Measurements from ENCODE around the gene DDX31. TPM values are rescaled to one million over a fixed set of nuclear protein-coding genes. Genes with fewer than 3 reads are reported as not detected.

Gene DDX31
- total RNA-seq, 2 donors from 2014 or later: 6.8 to 6.9 TPM

GRCh38 chr9:132679946-132680625 lies 10.3 kb upstream of the DDX31 start:
- no peak for DNase-seq (ENCODE audit: low spot score)
- intact Hi-C loops (cut with DNase I): loop anchor here in 1 of 2 donors (10.0 kb wide), 1 partner anchor 115 kb away; no protein-coding TSS in a partner anchor

GRCh38 chr9:132677976-132678375 lies 8.2 kb upstream of the DDX31 start:
- DNase-seq (ENCODE audit: low spot score): no peak
- intact Hi-C loops (cut with DNase I): loop anchor here in 1 of 2 donors (10.0 kb wide), 1 partner anchor 117 kb away; no protein-coding TSS in a partner anchor

DNA sequence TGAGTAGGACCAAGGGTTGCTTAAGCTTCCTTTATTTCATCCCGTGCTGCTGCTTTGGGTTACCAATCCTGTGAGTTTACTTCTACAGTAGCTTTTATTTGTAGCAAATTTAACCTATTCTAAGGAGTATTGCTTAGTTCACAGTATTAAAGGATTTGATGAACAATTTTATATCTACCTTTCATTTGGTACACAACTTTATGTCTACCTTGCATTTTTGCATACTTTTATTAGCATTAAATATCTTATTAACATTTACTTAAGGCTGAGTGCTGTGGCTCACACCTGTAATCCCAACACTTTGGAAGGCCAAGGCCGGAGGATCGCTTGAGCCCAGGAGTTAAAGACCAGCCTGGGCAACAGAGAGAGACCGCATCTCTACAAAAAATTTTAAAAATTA lies 4.7 kb upstream of the DDX31 start:
- DNase-seq (ENCODE audit: low spot score): no peak
- intact Hi-C loops (cut with DNase I): loop anchor here in 1 of 2 donors (10.0 kb wide), 1 partner anchor 120 kb away; no protein-coding TSS in a partner anchor

GRCh38 chr9:132673355-132673754 lies 3.6 kb upstream of the DDX31 start:
- DNase-seq (ENCODE audit: low spot score): no peak
- intact Hi-C loops (cut with DNase I): loop anchor here in 1 of 2 donors (10.0 kb wide), 1 partner anchor 121 kb away; no protein-coding TSS in a partner anchor

GRCh38 chr9:132672413-132672690 lies 2.6 kb upstream of the DDX31 start:
- no peak for DNase-seq (ENCODE audit: low spot score)
- intact Hi-C loops (cut with DNase I): loop anchor here in 1 of 2 donors (10.0 kb wide), 1 partner anchor 122 kb away; no protein-coding TSS in a partner anchor

GRCh38 chr9:132671620-132672412 lies 2.0 kb upstream of the DDX31 start:
- intact Hi-C loops (cut with DNase I): loop anchor here in 1 of 2 donors (10.0 kb wide), 1 partner anchor 123 kb away; no protein-coding TSS in a partner anchor
- no peak for DNase-seq (ENCODE audit: low spot score)

GRCh38 chr9:132670457-132671391 lies 941 bp upstream of the DDX31 start, which contains the start of gene GTF3C4:
GTF3C4 (plus strand) TSS chr9:132670464; CDS start chr9:132670599, 135 bp downstream.
- peak; percentile 95 for DNase-seq (ENCODE audit: low spot score)
- intact Hi-C loops (cut with DNase I): loop anchor here in 1 of 2 donors (10.0 kb wide), 1 partner anchor 124 kb away; no protein-coding TSS in a partner anchor

DNA sequence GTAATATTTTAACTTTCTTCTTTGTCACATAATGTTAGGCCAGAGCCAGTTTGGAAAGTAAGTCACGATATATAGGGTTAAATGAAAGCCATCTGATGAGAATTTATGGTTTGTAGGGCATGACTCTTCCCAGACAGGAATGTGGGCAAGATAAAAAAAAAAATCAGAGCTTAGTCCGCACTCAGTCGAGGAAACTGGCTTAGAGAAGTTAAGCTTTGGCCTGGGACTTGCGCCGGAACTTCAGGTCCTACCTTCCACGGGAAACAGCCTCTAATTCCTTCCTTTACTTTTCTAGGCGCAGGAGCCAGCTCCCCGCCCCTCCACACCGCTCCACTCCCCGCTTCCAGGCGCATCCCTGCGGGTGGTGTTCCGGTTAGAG lies 475 bp downstream of the DDX31 start:
- no peak for DNase-seq (ENCODE audit: low spot score)
- intact Hi-C loops (cut with DNase I): no loop called here

- intact Hi-C loops (cut with DNase I): no loop called here
- DNase-seq (ENCODE audit: low spot score): no peak
These were observed 5.9 kb downstream of the DDX31 start for GRCh38 chr9:132663851-132664250.

GRCh38 chr9:132663117-132663516 lies 6.7 kb downstream of the DDX31 start:
- DNase-seq (ENCODE audit: low spot score): no peak
- intact Hi-C loops (cut with DNase I): no loop called here

DNA sequence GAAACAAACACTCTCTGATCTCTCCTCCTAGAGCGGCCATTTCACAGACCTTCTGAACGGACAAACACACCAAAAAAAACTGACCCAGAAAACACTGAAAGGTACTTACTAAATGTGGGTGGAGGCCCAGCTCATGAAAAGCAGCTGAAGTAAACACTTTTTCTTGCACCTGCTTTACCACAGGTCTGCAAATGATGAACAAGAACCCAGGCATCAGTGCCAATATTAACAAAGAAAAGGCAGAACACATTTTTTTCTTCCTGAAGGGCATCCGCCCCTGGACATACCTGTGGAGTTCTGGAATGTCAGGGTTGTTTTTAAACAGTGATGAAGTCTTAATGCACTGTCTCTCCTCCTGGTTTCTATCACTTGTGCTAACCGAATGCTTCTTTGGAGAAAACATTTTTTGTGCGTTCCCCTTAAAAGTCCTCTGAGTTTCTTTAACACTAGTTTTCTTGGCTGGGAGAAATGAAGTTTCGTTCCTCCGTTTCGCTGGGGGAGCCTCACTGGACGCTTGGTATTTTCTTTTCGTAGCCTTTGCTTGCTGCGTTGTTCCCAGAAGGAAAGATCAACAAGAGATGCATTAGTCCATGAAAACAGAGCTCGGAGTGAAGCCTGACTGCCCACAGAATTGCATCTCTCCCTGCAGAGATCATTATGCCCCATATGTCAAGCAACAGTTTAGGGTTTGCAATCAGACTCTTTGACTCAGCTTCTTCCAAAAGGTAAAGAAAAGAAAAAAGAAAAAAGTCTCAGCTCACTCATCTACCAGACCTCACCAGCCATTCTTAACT lies 7.4 kb downstream of the DDX31 start:
- intact Hi-C loops (cut with DNase I): no loop called here
- no peak for DNase-seq (ENCODE audit: low spot score)

DNA sequence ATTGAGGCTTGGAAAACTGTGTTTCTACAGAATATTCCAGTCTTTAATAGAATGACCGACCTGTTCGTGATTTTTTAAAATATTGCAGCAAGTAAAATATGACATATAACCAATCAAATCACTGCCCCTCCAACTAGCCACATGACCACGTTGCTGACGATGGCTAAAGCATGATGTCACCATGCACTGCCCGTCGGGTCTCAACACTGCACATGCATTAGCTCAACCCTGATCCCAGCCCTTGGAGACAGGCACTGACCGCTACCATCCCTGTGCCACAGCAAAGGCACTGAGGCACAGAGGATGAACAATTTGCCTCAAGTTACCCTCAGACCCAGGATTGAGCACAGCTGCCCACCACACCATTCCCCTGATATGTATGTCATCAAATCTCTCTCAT lies 13.5 kb downstream of the DDX31 start:
- intact Hi-C loops (cut with DNase I): no loop called here
- no peak for DNase-seq (ENCODE audit: low spot score)

DNA sequence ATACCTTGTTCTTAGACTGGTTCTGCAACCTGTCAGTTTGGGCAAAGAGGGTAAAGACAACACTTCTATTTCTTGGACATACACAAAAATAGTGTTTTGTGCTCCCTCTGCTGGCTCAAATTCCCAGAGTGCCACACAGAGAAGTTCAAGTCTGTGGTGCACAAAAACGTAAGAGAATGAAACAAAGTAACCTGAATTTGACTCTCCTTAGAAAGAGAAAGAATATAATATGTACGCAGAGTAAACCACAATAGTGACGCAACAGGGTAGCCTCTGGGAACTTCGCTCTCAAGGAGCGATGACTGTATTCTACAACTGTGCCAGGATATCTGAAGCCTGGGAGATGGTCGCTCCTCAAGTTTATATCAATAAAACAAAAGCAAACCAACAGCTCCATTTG lies 18.5 kb downstream of the DDX31 start:
- intact Hi-C loops (cut with DNase I): no loop called here
- no peak for DNase-seq (ENCODE audit: low spot score)

DNA sequence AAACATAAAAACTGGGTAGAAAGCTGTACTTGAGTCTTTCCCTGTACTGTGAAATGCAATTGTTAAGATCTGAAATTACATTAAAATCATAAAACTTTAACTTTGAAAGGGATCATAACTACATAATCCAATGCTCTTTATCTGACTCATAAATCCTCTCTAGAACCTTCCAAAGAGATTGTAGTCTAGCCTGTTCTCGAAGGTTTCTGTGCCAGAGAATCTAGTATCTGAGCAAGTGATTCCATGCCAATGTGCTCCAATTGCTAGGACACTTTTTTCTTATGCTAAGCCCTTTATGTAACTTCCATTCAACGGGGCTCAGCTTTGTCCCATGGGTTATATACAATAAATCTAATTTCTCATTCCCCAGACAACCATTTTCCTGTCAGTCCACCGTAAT lies 21.1 kb downstream of the DDX31 start:
- intact Hi-C loops (cut with DNase I): no loop called here
- no peak for DNase-seq (ENCODE audit: low spot score)

DNA sequence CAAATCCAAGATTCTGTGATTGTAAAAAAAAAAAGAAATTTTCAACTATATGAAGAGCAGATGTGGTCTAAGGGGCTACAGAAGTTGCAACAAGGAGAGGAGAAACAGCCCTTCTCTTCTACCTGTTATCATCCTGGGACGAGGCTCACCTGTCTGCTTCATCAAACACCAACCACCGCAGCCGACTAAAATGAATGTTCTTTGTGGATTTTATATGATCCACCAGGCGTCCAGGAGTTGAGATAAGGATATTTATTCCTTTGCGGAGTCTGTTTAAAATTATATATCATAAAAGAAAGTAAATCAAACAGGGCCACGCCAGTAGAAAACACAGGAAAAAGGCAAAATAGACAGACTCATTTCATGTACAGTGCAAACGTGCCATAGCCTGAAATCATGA lies 21.5 kb downstream of the DDX31 start:
- no peak for DNase-seq (ENCODE audit: low spot score)
- intact Hi-C loops (cut with DNase I): no loop called here

DNA sequence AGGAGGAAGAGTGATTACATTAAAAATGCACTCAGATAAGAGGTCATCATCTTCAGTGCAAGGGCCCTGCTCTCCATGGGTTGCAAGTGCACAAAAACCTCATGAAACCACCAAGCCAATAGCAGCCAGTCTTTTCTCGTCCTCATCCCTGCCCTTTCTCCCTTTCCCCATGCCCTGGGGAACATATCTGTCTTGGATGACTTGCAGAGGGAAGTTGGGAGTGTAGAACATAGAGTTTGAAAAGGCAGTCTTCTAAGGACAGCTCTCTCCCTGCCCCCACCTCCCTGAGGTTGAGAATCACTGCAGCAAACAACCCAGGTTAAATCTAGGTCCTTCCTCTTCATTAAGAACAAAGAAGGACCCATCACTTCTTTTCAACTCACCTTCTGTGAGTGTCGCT lies 22.0 kb downstream of the DDX31 start:
- intact Hi-C loops (cut with DNase I): no loop called here

DNA sequence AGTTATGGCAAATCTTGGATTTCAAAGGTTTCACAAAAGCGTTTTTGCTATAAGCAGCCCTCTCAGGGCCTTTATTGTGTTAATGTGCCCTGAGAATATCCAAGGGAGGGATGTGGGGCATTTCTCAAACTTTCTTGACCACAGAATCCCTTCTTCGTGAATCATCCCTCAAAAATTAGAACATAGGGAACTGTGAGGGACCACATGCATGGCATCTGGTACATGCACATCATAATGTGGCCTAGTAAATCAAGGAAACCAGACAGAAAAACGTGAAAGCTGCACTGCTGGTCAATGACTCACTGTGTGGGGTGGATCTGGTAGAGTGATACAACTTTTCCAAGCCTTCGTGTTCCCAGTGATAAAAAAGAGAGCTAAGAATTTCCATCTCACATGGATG lies 22.4 kb downstream of the DDX31 start:
- intact Hi-C loops (cut with DNase I): no loop called here
- DNase-seq (ENCODE audit: low spot score): no peak

More for the DNA sequence above, 22.0 kb downstream of the DDX31 start:
- DNase-seq (ENCODE audit: low spot score): no peak

DNA sequence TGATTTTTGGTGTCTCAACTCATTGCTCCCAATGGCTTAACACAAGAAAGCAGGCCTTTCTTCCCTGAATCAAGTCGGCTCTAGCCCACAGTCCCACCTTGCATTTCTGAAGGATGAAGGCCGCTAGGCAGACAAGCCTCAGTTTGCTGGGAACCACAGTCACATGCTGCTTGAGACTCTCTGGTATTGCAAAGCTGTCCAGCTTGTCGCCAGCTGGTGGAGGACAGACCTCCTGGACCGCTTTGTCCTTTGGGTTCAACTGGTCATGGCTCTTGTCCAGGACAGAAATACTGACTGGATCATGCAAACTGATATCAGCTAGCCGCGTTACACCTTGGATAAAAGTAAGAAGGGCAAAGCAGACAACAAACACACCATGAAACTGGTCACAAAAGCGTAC lies 23.1 kb downstream of the DDX31 start:
- no peak for DNase-seq (ENCODE audit: low spot score)
- intact Hi-C loops (cut with DNase I): no loop called here

- DNase-seq (ENCODE audit: low spot score): no peak
- intact Hi-C loops (cut with DNase I): no loop called here
These were observed 24.1 kb downstream of the DDX31 start for GRCh38 chr9:132645711-132646110.
